GM12874 (cell line): ENCODE data around the gene BNIP5.

Experiments used
- TF ChIP-seq, protein P1 (sequence below): IDR thresholded peaks from 2 replicates; pipeline ENCODE4 v1.5.1; 2011; ENCODE audit warnings: low read depth, mild to moderate bottlenecking, control low read depth, low read length, moderate library complexity; ENCODE audit not compliant: insufficient read depth

BNIP5 gene

DNA sequence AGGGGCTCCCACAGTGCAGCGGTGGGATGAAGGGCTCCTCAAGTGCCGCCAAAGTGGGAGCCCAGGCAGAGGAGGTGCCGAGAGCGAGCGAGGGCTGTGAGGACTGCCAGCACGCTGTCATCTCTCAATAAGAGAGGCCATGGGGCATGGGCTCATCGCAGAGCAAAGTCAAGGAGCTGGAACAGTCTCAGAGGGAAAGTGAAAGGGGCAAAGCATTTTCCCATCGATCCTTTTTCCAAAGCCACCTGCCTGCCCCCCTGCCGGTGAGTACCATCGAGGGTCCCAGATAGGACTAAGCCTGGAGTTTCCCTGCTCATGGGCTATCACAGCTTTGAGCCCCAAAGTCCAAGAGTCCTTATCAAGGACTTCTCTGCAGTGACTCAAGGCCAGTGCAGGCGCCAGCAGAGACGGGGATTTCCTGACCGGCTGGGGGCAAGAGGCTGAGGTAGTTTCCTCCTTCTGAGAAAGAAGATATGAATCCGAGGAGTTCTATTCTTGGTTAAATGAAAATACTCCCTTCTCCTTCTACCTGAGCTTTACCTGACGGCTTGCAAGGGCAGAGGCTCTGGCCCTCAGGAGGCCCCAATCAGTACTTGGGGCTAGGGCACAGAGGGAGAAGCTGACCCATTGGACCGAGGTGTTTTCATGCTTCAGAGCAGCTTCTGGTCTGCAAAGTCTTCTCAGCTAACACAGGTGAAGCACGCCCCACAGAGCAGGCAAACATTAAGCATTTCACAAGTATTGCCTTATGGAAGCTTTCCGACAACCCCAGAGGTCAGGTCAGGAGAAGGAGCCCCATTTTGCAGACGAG is 28.2 kb upstream of the BNIP5 start:
- TF ChIP-seq, protein P1, sequence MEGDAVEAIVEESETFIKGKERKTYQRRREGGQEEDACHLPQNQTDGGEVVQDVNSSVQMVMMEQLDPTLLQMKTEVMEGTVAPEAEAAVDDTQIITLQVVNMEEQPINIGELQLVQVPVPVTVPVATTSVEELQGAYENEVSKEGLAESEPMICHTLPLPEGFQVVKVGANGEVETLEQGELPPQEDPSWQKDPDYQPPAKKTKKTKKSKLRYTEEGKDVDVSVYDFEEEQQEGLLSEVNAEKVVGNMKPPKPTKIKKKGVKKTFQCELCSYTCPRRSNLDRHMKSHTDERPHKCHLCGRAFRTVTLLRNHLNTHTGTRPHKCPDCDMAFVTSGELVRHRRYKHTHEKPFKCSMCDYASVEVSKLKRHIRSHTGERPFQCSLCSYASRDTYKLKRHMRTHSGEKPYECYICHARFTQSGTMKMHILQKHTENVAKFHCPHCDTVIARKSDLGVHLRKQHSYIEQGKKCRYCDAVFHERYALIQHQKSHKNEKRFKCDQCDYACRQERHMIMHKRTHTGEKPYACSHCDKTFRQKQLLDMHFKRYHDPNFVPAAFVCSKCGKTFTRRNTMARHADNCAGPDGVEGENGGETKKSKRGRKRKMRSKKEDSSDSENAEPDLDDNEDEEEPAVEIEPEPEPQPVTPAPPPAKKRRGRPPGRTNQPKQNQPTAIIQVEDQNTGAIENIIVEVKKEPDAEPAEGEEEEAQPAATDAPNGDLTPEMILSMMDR, result no peak

DNA sequence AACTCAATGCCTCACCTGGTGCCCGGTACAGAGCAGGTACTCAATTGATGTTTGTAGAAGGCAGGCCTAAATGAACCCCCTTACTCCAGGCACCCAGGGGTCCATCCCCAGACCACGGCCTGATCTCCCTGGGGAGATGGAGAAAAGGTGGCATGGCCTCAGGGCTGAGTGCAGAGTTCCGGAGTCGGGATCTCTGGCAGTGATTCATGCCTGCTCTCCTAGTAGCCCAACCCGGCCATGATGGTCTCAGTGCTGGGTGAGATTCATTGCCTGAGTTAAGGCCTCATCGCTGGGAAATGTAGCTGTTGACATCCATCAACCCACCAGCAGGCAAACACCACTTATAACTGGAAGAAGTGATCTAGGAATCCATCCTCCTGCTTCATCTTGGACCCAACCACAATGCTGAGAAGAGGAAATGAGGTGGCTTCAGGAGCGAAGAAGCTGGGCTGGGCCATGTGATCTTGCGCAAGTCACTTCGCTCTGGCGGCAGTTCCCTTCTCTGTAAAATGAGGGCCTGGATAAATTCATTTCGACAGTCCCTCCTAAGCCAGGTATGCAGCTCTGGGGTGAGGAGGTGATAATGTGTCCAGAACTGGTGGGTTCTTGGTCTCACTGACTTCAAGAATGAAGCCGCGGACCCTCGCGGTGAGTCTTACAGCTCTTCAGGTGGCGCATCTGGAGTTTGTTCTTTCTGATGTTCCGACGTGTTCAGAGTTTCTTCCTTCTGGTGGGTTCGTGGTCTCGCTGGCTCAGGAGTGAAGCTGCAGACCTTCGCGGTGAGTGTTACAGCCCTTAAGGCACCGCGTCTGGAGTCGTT is 26.1 kb upstream of the BNIP5 start:
- TF ChIP-seq, protein P1, result no peak

DNA sequence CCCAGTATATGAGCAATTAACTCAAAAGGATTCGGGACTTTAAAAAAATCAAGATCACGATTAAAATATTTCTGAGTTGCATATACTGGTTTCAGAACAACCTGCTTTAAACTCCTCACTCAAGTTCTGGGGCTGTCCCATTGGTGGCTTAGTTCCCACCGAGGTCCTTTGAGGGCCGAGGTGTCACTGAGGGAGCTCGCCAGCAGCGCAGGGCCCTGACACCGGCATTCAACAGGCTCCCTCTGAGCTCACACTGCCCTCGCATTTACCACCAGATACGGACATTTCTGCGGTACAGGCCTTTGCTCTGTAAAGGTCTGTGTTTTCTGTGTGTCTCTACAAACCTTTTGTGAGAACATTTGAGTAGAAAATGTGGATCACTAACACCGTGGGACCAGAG is 24.4 kb upstream of the BNIP5 start:
- TF ChIP-seq, protein P1, result no peak

DNA sequence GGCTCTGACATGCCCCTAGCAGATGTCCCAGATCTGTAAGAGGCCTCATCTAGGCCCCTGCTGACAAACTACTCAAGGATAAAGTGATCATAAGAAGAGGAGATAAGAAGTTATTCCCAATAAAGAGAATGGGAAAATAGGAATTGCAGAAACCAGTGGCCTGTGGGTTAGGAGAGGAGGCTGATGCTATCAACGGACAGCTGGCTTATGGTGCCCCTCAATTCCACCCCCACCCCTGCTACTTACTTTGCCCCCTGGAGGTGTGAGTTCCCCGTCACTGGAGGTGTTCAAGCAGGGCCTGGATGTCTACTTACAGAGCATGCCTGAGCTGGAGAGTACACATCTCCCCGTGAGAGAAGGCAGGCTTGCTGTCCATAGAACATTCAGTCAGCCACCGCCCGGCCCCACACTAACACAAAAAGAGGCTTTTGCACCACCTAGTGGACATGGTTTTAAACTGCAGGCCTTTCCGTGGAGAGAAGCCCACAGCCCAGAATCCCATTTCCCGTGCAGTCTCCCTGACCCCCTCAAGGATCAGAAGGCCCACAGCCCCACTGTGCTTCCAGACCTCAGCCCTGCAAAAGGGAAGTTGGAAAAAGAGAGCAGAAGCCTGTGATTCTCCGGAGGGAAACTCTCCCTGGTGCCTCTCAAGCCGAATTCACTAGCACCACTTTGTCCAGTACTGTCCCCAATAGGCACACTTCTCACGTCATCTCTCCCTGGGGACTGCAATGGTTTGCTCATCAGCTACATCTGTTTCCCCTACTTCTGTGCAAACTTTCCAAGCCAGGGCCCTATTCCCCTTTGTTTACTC is 23.8 kb upstream of the BNIP5 start:
- TF ChIP-seq, protein P1, result peak; percentile 76

DNA sequence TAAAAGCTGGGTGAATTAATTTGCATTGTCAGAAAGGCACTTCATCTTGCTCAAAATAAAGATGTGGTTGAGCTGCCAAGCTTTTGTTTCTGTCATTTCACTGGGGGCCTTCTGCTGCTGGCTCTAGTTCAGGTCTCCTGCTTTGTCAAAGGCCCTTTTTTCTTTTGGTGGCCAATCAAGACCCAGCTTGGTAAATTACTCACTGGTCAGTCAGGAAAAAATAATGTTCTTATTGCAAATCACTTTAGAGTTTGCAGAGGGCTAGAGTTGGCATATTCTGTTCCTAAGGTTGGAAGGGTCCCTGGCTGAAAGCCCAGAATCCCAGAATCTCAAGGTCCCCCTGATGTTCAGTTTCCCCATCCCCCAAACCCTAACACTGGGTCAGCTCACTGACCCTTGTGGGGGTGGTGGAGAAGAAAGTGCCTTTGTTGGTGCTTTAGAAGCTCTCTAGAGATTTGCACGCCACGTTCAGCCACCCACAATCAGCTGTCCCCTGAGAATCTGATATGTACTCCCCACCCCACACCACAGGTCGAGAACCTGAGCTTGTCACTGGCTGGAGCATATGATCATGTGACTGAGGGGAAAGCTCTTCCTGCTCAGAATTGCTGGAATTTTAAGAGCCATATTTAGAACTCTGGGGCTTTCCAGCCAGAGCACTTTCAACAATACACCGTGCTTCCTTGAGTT is 21.7 kb upstream of the BNIP5 start:
- TF ChIP-seq, protein P1, result no peak

DNA sequence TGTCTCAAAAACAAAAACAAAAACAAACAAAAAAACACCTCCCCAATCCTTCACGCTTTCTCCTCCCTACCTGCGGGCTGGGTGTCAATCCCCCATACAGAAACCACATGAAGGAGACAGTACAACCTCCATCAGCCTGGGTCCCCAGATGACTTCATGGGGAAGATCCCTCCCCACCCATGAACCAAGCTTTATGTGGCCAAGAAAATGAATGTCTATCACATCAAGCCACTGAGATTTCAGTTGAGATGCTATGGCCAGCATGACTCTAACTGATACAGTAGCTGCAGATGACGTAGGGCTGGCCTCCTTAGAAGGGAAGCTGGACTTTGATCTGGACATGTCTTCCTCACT is 21.2 kb upstream of the BNIP5 start:
- TF ChIP-seq, protein P1, result no peak
